Testis (tissue), 2 donors: Measurements from ENCODE around the gene PTPRN2.

Source experiments
- CTCF ChIP-seq, 3 experiments: fragments of 450-650 bp in 2 of 3; fragments of 200-600 bp in 1 of 3; sonication (generic) in 1 of 3; IDR thresholded peaks; one replicate each; pipeline ENCODE4 v1.5.1; 2016 to 2019; ENCODE audit warnings: antibody characterized with exemption in 3 of 3, mild to moderate bottlenecking in 2 of 3, moderate library complexity in 1 of 3
- POLR2A ChIP-seq: fragments of 450-650 bp; IDR thresholded peaks from one replicate; pipeline ENCODE4 v1.6.1; 2017; ENCODE audit warnings: antibody characterized with exemption, mild to moderate bottlenecking, moderate library complexity

- TF ChIP-seq CTCF (IDR thresholded peaks at IDR 0.05) (no peak), POLR2A (no peak)
Observed at GRCh38 chr7:157973971-157974677, 613.5 kb downstream of the PTPRN2 start.
